HG02642 (cell line): ENCODE results near the gene OSMR.

Source experiments
- ATAC-seq: cut with Tn5 transposase; IDR thresholded peaks from one replicate; pipeline ENCODE4 v1.9.1; 2021; ENCODE audit warnings: mild to moderate bottlenecking; ENCODE audit not compliant: unreplicated experiment, poor library complexity

OSMR gene

GRCh38 chr5:38923661-38924451, 78.0 kb downstream of the OSMR start:
- no peak for ATAC-seq

- ATAC-seq: no peak
Observed at GRCh38 chr5:38925154-38925925, 79.5 kb downstream of the OSMR start.

- ATAC-seq: no peak
Observed at GRCh38 chr5:38926121-38926520, 80.3 kb downstream of the OSMR start.

- no peak for ATAC-seq
Observed at GRCh38 chr5:38927470-38927869, 81.7 kb downstream of the OSMR start.

GRCh38 chr5:38929838-38930237, 84.0 kb downstream of the OSMR start:
- ATAC-seq: no peak

- ATAC-seq: no peak
Observed at GRCh38 chr5:38931731-38932130, 85.9 kb downstream of the OSMR start.

- no peak for ATAC-seq
Observed at GRCh38 chr5:38932854-38933408, 87.1 kb downstream of the OSMR start.

- no peak for ATAC-seq
Observed at GRCh38 chr5:38935437-38935836, 89.6 kb downstream of the OSMR start.

- no peak for ATAC-seq
Observed at GRCh38 chr5:38936269-38936668, 90.5 kb downstream of the OSMR start.

- no peak for ATAC-seq
Observed at GRCh38 chr5:38938424-38938823, 92.6 kb downstream of the OSMR start.

GRCh38 chr5:38938973-38939372, 93.2 kb downstream of the OSMR start:
- no peak for ATAC-seq

- ATAC-seq: no peak
Observed at GRCh38 chr5:38940230-38940858, 94.5 kb downstream of the OSMR start.

- ATAC-seq: no peak
Observed at GRCh38 chr5:38941912-38942311, 96.1 kb downstream of the OSMR start.

- ATAC-seq: no peak
Observed at GRCh38 chr5:38944282-38944681, 98.5 kb downstream of the OSMR start.

- ATAC-seq: no peak
Observed at GRCh38 chr5:38948501-38948900, 102.7 kb downstream of the OSMR start.

- no peak for ATAC-seq
Observed at GRCh38 chr5:38953426-38954012, 107.7 kb downstream of the OSMR start.

- ATAC-seq: no peak
Observed at GRCh38 chr5:38961691-38962090, 115.9 kb downstream of the OSMR start.

- no peak for ATAC-seq
Observed at GRCh38 chr5:38968665-38969064, 122.9 kb downstream of the OSMR start.

- no peak for ATAC-seq
Observed at GRCh38 chr5:38978036-38978435, 132.2 kb downstream of the OSMR start.

GRCh38 chr5:38979535-38979934, 133.7 kb downstream of the OSMR start:
- ATAC-seq: no peak
